Endothelial cell (in vitro differentiated cells): ENCODE data around the gene GALNT2. TPM values are rescaled to one million over a fixed set of nuclear protein-coding genes. Genes with fewer than 3 reads are reported as not detected.

Source experiments
- DNase-seq: peaks from one replicate; pipeline ENCODE4 v3.0.0; 2021; ENCODE audit warnings: low spot score
- H3K27ac Mint-ChIP-seq: one replicate; pipeline ENCODE4 v1.8.0; 2021; ENCODE audit warnings: mixed read lengths, inconsistent platforms; ENCODE audit not compliant: unreplicated experiment
- H3K27me3 Mint-ChIP-seq: one replicate; pipeline ENCODE4 v1.8.0; 2021; ENCODE audit warnings: mild to moderate bottlenecking, moderate library complexity, mixed read lengths, inconsistent platforms; ENCODE audit not compliant: unreplicated experiment
- H3K36me3 Mint-ChIP-seq: one replicate; pipeline ENCODE4 v1.8.0; 2021; ENCODE audit warnings: mild to moderate bottlenecking, low read depth, mixed read lengths, inconsistent platforms; ENCODE audit not compliant: unreplicated experiment
- H3K4me1 Mint-ChIP-seq: one replicate; pipeline ENCODE4 v1.8.0; 2021; ENCODE audit warnings: mild to moderate bottlenecking, mixed read lengths, inconsistent platforms; ENCODE audit not compliant: unreplicated experiment
- H3K4me3 Mint-ChIP-seq: one replicate; pipeline ENCODE4 v1.8.0; 2021; ENCODE audit warnings: mild to moderate bottlenecking, mixed read lengths, inconsistent platforms; ENCODE audit not compliant: unreplicated experiment
- H3K9me3 Mint-ChIP-seq: one replicate; pipeline ENCODE4 v1.8.0; 2021; ENCODE audit warnings: mixed read lengths, inconsistent platforms; ENCODE audit not compliant: unreplicated experiment
- total RNA-seq: library from RNA; stranded (reverse); fragmentation: NEBNext Ultra II Directional; extraction: Animal tissue kit (Norgen Biotek cat#: 25700); gene quantifications from one replicate; pipeline ENCODE4 v1.2.1, GENCODE V29; 2021; ENCODE audit not compliant: unreplicated experiment
- TF ChIP-seq, protein P1 (sequence below): fragments of 200-600 bp; sonication (generic); IDR thresholded peaks from one replicate; pipeline ENCODE4 v1.5.0; 2021; ENCODE audit warnings: antibody characterized with exemption; ENCODE audit not compliant: unreplicated experiment

Gene GALNT2
- total RNA-seq, 1 donor from 2014 or later = 74.8 TPM

DNA sequence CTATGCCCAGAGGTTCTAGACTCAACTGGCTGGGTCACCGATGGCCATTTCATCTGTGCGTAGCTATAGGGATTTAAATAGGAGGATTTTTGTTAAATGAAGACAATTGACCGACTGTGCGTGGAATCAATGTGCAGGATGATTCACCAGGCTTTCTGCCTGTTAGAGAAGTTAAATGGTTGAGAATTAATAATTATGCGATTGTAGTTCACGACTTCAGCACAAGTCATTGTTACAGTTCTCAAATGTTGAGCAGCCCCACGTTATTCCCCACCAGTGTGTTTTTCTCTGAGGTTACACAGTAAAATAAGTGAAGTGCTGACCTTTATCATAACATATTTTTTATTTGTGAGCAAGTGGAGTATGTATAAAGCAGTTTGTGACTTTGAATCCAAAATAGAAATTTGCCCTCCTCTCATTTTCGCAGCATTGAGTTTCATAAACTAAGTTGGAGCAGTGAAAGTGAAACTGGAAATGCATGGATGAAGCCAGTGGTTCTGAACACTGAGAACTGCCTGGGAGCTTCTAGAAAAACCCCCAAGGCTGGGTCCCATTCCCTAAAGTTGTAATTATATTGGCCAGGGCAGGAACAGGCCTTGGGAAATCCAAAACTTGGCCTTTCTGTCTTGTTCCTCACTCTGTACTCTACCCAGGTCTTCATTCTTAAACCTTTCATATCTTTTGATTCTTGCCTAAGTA, 102.6 kb downstream of the GALNT2 start:
- no peak for DNase-seq
- Mint-ChIP-seq H3K27me3 (no peaks in the 10 kb centered on the region), H3K4me1 (no peaks in the 10 kb centered on the region), H3K4me3 (no peak overlapping the region), H3K9me3 (no peaks in the 10 kb centered on the region), H3K36me3 (peaks cover 4% of the 10 kb centered on the region), H3K27ac (no peak overlapping the region)
- TF ChIP-seq, protein P1, sequence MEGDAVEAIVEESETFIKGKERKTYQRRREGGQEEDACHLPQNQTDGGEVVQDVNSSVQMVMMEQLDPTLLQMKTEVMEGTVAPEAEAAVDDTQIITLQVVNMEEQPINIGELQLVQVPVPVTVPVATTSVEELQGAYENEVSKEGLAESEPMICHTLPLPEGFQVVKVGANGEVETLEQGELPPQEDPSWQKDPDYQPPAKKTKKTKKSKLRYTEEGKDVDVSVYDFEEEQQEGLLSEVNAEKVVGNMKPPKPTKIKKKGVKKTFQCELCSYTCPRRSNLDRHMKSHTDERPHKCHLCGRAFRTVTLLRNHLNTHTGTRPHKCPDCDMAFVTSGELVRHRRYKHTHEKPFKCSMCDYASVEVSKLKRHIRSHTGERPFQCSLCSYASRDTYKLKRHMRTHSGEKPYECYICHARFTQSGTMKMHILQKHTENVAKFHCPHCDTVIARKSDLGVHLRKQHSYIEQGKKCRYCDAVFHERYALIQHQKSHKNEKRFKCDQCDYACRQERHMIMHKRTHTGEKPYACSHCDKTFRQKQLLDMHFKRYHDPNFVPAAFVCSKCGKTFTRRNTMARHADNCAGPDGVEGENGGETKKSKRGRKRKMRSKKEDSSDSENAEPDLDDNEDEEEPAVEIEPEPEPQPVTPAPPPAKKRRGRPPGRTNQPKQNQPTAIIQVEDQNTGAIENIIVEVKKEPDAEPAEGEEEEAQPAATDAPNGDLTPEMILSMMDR = no peak

DNA sequence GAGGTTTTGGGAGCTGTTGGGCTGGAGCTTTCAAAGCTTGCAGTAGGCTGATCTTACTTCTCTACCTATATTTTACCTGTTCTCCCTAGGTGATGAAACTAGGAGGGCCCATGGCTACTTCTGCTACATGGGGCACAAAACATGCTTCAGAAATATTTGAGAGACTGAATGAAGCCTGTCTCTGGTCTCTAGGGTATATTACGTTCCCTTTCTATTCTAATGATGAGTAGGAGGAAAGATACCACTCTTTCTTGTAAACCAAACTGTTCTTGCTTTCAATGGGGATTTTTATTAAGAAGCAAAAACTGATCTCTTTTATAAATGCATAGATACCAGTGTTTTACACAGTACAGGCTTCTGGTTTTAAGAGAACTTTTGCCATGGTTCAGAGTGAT, 103.1 kb downstream of the GALNT2 start:
- Mint-ChIP-seq H3K27me3 (no peaks in the 10 kb centered on the region), H3K27ac (no peak overlapping the region), H3K4me1 (no peaks in the 10 kb centered on the region), H3K4me3 (no peak overlapping the region), H3K36me3 (peaks cover 4% of the 10 kb centered on the region), H3K9me3 (no peaks in the 10 kb centered on the region)
- TF ChIP-seq, protein P1 = no peak
- DNase-seq = no peak

DNA sequence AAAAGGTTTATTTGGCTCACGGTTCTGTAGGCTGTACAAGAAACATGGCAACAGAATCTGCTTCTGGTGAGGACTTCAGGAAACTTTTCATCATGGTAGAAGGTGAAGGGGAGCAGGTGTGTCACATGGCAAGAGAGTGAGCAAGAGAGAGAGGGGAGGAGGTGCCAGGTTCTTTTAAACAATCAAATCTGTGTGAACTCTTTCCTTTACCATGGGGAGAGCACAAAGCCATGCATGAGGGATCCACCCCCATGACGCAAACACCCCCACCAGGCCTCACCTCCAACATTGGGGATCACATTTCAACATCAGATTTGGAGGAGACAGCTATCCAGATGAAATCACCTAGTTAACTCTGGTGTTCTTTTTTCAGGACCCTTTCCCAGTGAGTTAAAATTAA, 103.6 kb downstream of the GALNT2 start:
- DNase-seq = no peak
- TF ChIP-seq, protein P1 = no peak
- Mint-ChIP-seq H3K9me3 (no peaks in the 10 kb centered on the region), H3K27ac (no peak overlapping the region), H3K4me3 (no peak overlapping the region), H3K36me3 (peaks cover 4% of the 10 kb centered on the region), H3K4me1 (no peaks in the 10 kb centered on the region), H3K27me3 (no peaks in the 10 kb centered on the region)

DNA sequence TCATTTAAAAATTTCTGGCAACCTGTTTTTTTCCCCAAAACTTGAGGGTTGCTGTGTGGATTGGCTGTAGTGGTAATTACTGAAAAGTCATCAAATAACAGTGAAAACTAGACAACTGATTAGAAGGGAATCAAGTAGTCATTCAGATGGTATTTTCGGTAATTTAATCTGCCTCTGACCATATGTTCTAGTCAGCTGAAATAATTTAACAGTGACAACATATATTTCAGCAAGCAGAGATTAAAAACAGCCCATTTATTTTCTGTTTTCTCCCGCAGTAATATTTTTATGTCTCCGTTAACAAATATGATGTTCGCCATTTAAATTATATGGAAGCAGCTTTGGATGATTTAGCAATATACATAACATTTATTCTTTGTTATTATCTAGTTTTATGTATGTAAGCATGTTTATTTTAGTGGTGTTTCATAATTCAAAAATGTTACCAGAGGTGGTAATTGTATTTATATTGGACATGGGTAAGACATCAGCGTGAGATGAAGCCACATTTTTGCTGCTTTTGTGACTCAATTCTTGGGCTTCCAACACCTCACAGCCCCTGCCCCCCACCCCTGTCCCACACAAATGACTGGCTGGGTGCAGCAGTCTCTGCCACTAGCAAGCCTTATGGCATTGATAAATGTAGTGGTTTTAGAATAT, 104.4 kb downstream of the GALNT2 start:
- DNase-seq = no peak
- H3K27me3 Mint-ChIP-seq = no peaks in the 10 kb centered on the region
- H3K4me3 Mint-ChIP-seq = no peak overlapping the region
- H3K27ac Mint-ChIP-seq = no peak overlapping the region
- H3K9me3 Mint-ChIP-seq = no peaks in the 10 kb centered on the region
- H3K36me3 Mint-ChIP-seq = peaks cover 4% of the 10 kb centered on the region
- TF ChIP-seq, protein P1 = no peak
- H3K4me1 Mint-ChIP-seq = no peaks in the 10 kb centered on the region

DNA sequence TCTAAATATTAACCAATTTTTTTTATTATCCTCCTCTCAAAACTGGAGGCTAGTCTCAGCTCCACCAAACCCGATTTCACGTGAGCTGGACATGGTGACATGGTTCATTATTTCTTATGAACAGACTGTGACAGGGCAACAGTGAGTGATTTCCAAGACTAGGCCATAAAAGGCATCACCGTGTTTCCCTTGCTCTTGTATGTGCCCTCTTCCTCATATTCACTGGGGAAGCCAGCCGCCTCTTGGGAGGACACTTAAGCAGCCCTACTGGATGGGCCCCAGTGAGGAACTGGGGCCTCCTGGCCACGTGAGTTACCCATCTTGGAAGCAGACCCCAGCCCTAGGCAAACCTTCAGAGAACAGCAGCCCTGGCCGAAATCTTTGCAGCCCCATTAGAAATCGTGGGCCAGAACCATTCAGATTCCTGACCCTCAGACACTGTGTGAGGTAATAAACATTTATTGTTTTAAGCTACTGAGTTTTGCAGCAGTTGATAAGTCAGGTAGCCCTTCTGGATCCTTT, 105.0 kb downstream of the GALNT2 start:
- no peaks in the 10 kb centered on the region for H3K9me3 Mint-ChIP-seq
- H3K27me3 Mint-ChIP-seq = no peaks in the 10 kb centered on the region
- no peak overlapping the region for H3K27ac Mint-ChIP-seq
- no peaks in the 10 kb centered on the region for H3K4me1 Mint-ChIP-seq
- H3K36me3 Mint-ChIP-seq = no peaks in the 10 kb centered on the region
- no peak overlapping the region for H3K4me3 Mint-ChIP-seq
- TF ChIP-seq, protein P1 = no peak
- no peak for DNase-seq
